Measurements from ENCODE around the gene EXD3.
"Not testable (repeated sequence)": the region's sequence is repeated elsewhere in the genome, so short reads cannot be mapped to it uniquely, and the experiment has no call there.

Gene EXD3

DNA sequence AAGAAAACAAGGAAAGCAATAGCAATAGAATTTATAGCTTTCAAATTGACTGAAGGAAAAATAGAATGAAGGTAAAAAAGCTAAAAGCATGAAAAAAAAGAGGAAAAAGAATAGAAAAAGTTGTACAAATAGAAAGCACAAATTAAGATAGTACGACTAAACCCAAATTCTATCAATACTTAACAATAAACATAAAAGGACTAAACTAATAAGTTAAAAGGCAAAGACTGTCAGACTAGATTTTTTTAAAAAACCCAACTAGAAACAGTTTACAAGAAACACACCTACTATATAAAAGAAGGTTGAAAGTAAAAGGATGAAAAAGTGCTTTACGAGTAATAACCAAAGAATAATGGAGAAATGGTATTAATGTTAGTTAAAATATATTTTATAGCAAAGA, 86.2 kb downstream of the EXD3 start:
- DNase-seq = no peak
- TF ChIP-seq POLR2A (IDR thresholded peaks at IDR 0.05; ENCODE audit: low read length) (no peak), GATA1 (IDR thresholded peaks at IDR 0.05; ENCODE audit: low read depth, low read length) (no peak)

DNA sequence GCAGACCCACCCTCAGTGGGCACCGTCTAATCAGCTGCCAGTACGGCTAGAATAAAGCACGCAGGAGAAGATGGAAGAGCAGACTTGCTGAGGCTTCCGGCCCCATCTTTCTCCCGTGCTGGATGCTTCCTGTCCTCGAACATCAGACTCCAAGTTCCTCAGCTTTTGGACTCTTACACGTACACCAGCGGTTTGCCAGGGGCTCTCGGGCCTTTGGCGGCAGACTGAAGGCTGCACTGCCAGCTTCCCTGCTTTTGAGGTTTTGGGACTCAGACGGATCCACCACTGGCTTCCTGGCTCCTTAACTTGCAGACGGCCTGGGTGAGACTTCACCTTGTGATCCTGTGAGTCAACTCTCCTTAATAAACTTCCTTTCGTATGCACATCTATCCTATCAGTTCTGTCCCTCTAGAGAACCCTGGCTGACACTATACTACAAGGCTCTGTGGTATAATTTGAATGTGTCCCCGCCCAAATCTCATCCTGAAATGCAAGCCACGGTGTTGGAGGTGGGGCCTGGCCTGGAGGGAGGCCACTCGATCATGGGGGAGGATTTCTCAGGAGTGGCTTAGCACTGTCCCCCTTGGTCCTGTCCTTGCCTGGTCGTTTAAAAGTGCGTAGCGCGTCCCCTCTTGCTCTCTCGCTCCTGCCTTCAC, 89.8 kb downstream of the EXD3 start:
- TF ChIP-seq POLR2A (IDR thresholded peaks at IDR 0.05; ENCODE audit: low read length) (no peak), GATA1 (IDR thresholded peaks at IDR 0.05; ENCODE audit: low read depth, low read length) (no peak)
- no peak for DNase-seq

DNA sequence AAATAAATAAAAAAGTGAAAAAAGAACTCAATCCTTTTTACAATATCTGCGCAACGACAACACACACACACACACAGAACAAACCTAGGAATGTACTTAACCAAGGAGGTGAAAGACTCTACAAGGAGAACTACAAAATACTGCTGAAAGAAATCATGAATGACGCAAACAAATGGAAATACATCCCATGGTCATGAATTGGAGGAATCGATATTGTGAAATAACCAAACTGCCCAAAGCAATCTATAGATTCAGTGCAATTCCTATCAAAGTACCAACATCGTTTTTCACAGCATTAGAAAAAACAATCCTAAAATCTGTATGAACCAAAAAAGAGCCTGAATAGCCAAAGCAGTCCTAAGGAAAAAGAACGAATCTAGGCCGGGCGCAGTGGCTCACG, 91.0 kb downstream of the EXD3 start:
- DNase-seq = no peak
- TF ChIP-seq POLR2A (IDR thresholded peaks at IDR 0.05; ENCODE audit: low read length) = no peak
- no peak for TF ChIP-seq GATA1 (IDR thresholded peaks at IDR 0.05; ENCODE audit: low read depth, low read length)

DNA sequence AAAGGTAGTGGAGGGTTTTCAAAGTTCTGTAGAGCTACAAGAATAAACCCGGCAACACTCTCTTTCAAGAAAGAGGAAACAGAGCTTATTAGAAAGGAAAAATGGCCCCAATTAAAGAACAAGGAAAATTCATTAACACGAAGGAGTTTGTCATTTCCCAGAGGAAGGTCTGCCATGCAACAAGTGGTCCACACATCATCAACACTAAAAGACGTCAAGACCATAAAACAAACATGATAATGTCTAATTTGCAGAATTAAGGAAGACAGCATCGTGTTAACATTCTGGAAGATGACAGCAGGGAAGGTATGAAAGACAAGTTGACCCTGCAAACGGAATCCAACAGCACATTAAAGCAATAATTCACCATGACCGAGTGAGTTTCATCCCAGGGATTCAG, 92.3 kb downstream of the EXD3 start:
- no peak for DNase-seq
- TF ChIP-seq POLR2A (IDR thresholded peaks at IDR 0.05; ENCODE audit: low read length) (no peak), GATA1 (IDR thresholded peaks at IDR 0.05; ENCODE audit: low read depth, low read length) (no peak)

DNA sequence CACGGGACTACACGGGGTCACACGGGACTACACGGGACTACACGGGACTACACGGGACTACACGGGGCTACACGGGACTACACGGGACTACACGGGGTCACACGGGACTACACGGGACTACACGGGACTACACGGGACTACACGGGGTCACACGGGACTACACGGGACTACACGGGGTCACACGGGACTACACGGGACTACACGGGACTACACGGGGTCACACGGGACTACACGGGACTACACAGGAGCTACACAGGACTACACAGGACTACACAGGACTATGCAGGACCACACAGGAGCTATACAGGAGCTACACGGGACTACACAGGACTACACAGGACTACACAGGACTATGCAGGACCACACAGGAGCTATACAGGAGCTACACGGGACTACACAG, 93.4 kb downstream of the EXD3 start:
- DNase-seq = not testable (repeated sequence)

DNA sequence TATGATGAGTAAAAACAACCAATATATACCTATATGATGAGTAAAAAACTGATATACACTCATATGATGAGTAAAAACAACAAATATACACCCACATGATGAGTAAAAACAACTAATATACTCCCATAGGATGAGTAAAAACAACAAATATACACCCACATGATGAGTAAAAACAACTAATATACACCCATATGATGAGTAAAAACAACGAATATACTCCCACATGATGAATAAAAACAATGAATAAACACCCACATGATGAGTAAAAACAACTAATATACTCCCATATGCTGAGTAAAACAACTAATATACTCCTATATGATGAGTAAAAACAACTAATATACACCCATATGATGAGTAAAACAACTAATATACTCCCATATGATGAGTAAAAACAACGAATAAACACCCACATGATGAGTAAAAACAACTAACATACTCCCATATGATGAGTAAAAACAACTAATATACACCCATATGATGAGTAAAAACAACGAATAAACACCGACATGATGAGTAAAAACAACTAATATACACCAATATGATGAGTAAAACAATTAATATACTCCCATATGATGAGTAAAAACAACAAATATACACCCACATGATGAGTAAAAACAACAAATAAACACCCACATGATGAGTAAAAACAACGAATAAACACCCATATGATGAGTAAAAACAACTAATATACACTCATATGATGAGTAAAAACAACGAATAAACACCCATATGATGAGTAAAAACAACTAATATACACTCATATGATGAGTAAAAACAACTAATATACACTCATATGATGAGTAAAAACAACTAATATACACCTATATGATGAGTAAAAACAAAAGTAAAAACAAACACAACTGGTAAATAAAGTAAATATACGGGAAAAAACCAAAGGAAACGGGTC, 95.1 kb downstream of the EXD3 start:
- DNase-seq = not testable (repeated sequence)

DNA sequence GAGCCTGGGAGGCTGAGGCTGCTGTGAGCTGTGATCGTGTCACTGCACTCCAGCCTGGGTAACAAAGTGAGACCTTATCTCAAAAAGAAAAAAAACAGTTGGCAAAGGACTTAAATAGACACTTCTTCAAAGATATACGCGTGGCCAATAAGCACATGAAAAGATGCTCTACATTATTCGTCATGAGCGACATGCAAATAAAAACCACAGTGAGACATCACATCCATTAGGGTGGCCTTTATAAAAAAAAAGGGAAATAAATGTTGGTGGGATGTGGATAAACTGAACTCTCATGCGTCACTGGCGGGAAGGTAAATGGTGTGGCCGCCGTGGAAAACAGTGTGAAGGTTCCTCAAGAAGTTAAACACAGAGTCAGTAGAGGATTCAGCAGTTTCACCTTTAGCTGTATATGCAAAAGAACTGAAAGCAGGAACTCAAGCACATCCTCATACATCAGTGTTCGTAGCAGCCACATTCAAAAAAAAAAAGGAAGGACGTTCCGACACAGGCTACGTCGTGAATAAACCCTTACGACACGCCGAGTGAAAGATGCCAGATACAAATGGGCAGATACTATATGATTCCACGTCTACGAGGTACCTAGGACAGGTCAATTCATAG, 96.4 kb downstream of the EXD3 start:
- DNase-seq = no peak

DNA sequence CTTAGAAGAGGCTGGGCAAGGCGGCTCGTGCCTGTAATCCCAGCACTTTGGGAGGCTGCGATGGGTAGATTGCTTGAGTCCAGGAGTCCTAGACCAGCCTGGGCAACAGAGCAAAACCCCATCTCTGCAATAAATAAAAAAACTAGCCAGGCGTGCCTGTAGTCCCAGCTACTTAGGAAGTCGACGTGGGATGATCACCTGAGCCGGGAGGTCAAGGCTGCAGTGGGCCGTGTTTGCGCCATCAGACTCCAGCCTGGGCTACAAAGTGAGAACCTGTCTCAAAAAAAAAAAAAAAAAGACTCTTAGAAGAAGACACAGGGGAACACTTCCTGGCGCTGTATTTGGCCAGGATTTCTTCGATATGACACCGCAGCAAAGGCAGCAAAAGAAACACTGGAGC, 97.2 kb downstream of the EXD3 start:
- no peak for TF ChIP-seq GATA1 (IDR thresholded peaks at IDR 0.05; ENCODE audit: low read depth, low read length)
- TF ChIP-seq POLR2A (IDR thresholded peaks at IDR 0.05; ENCODE audit: low read length) = no peak
- DNase-seq = no peak

More for the DNA sequence above, 96.4 kb downstream of the EXD3 start:
- no peak for TF ChIP-seq GATA1 (IDR thresholded peaks at IDR 0.05; ENCODE audit: low read depth, low read length)
- no peak for TF ChIP-seq POLR2A (IDR thresholded peaks at IDR 0.05; ENCODE audit: low read length)

DNA sequence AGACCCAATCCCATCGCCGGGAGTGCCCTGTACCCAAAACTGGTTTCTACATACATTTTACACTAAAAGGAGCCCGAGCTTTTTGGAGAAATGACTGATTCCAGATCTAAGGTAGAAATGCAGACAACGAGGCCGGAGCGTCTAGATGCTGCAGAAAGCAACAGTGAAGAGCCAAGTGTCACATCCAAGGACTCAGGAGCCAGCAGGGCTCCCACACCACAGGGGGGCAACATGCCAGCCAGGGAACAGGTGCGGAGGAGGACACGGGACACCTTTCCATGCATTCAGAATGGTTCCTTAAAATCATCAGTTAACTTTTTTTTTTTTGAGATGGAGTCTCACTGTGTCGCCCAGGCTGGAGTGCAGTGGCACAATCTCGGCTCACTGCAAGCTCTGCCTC, 97.8 kb downstream of the EXD3 start:
- TF ChIP-seq POLR2A (IDR thresholded peaks at IDR 0.05; ENCODE audit: low read length) = no peak
- DNase-seq = no peak

DNA sequence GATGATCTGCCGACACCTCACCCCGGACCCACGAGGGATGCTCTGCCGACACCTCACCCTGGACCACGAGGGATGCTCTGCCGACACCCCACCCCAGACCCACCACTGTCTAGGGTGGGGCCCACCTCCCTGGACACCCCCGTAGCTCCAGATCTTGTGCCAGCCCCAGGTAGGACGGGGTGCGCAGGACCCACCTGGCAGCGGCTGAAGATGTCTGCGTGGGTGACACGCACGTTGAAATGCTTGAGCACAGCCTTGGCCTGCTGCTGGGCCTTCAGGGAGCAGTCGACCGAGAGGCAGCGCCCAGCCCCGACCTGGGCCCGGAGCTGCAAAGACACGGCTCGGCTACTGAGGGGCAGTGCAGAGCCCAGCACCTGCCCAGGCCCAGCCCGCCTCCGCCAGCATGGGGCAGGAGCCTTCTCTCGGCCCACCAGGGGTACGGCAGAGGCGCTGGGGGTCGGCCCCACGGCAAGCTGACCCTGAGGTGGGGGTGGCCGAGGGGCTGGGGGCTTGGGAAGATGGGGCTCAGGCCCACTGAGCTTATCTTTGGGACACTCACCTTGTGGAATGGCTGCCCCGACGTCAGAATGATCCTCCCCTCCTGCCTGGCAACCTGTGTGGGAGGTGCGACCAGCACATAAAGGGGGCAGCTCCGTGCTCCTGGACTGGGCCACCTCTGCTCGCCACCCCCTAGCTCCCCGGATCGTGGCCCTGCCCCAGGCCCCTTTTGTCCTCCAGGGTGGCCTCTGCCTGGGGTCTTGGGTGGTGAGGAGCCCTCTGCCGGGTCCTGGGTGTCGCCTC, 99.2 kb downstream of the EXD3 start:
- TF ChIP-seq GATA1 (IDR thresholded peaks at IDR 0.05; ENCODE audit: low read depth, low read length) (no peak), POLR2A (IDR thresholded peaks at IDR 0.05; ENCODE audit: low read length) (no peak)
- no peak for DNase-seq

DNA sequence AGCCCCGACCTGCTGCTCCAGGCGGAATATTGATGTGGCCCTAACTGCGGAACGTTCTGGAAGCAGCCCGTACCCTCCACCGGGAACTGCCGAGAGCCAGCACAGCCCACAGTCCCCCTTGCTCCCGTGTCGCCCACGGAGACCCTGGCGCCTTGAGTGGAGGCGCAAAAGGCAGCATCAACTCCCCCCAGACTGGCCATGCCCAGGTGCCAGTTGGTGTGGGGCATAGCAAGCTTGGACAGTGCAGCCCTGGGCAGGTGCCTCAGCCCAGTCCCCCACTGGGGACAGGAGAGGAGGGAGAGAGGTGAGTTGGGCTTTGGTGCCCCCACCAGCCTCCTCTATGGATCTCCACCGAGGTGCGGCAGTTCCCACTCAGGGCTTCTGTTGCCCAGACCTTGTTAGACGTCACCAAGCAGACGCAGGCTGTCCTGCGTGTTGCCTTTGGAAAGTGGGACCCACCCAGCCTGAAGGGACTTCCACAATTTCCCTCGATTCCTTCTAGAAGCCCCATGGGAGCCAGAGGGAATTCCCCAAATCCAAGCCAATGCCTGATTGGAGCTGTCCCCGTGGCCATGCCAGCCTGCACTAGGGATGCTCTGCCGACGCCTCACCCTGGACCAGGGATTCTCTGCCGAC, 101.1 kb downstream of the EXD3 start:
- no peak for DNase-seq

DNA sequence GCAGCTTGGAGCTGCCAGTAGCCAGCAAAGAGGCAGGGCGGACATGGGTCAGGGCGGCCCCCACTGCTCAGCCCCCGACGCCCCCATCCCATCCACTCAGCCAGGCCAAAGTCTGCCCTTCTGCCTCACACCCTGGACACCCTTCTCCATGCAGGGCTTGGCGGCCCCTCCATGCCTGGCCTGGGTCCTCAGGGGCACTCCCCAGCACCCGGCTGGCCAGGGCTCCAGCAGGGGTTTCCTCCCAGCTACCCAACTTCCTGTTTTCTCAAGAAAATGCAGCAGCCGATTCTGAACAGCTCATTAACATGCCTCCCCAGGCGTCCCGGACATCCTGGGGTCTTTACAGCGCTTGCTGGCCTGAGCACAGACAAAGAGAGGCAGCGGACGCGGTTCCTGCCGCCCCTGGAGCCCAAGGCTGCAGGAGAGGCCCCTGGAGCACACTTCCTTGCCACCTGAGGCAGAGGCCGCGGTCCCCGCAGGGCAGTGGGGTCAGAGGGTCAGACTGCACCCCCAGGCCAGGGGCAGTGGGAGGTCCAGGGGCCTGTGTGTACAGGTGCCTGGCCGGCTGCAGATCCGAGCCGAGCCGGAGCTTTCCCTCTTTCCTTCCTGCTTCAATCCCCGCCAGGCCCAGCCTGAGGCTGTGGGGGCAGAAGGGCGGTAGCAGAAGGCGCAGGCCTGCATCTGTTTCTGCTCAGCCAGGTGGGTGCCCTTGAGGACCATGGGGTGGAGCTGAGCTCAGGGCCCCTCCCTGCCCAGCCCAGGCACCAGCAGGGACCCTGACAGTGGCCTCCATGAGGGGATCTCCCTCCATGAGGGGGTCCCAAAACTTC, 102.2 kb downstream of the EXD3 start:
- DNase-seq = no peak
- TF ChIP-seq POLR2A (IDR thresholded peaks at IDR 0.05; ENCODE audit: low read length) (no peak), GATA1 (IDR thresholded peaks at IDR 0.05; ENCODE audit: low read depth, low read length) (no peak)

More for the DNA sequence above, 101.1 kb downstream of the EXD3 start:
- no peak for TF ChIP-seq GATA1 (IDR thresholded peaks at IDR 0.05; ENCODE audit: low read depth, low read length)
- no peak for TF ChIP-seq POLR2A (IDR thresholded peaks at IDR 0.05; ENCODE audit: low read length)
